ENCODE data around the gene ARHGEF3.

Gene ARHGEF3, protein sequence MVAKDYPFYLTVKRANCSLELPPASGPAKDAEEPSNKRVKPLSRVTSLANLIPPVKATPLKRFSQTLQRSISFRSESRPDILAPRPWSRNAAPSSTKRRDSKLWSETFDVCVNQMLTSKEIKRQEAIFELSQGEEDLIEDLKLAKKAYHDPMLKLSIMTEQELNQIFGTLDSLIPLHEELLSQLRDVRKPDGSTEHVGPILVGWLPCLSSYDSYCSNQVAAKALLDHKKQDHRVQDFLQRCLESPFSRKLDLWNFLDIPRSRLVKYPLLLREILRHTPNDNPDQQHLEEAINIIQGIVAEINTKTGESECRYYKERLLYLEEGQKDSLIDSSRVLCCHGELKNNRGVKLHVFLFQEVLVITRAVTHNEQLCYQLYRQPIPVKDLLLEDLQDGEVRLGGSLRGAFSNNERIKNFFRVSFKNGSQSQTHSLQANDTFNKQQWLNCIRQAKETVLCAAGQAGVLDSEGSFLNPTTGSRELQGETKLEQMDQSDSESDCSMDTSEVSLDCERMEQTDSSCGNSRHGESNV

DNA sequence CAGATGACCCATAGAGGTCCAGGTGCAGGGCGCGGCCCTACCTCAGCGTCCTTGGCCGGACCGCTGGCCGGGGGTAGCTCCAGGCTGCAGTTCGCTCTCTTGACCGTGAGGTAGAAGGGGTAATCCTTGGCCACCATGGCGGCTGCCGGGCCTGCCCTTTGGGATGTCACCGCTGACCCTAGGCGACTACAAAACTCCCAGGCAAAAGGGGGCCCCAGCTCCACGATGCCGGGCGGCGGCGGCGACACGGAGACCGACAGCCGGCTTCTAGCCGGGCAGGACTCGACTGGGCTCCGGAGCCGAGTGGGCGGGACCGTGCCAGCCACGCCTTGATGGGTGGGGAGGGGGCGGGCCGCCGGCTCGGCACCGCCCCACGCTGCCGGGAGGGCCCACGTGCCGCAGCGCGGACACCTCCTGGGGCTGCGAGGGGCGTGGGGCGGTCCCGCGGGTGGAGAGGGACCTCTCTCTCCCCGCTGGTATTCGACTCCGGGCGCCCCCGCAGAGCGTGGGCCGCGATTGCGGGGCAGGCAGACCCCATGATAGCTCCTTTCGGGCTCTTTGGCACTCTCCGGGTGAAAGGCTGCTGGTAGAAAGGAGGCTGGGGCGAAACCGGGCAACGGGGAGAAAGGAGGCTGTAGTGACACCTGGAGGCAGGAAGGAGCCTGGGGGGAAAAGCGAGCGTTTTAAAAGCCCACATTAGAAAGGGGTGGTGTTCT, at the start of gene ARHGEF3:
Gene ARHGEF3 (minus strand): TSS at position 288 of the 716 bp plus-strand sequence. CDS start 151 bp downstream, at position 137.
- DNase-seq = peak; percentile 88

DNA sequence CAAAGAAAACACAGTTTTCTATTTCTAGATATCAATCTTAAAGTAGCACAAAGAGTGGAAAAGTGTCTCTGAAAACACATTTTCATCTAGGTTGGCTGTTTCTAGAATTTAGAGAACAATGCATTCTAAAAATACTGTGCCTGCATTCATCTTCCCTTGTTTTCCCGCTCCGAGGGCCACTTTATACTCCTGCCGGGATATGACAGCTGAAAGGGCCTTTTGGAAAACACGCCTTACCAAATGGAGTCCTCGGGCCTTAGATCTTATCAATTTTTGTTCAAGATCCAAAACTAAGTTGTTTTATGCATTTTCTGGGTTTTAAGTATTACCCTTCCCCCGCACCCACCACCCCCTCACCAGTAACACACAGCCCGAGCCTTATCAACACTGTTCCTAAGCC, 47.9 kb upstream of the ARHGEF3 start:
- DNase-seq = no peak

DNA sequence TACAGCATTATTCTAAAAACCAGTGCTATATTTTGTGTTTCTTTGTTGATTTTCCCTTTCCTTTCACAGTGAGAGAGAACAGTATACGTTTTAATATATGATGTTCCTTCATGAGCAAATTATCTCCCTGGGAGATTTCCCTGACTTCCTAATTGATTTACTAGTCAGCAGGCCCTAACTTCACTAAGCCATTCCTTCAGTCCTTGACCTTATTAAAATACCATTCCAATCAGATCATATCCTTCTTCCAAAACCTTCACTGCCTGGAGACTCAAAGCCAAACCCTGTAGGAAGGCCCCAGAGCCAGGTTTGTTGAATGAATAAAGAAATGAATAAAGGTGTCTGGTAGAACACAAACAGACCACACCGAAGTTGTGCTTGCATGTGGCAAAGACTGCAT, 43.8 kb upstream of the ARHGEF3 start:
- DNase-seq = no peak

DNA sequence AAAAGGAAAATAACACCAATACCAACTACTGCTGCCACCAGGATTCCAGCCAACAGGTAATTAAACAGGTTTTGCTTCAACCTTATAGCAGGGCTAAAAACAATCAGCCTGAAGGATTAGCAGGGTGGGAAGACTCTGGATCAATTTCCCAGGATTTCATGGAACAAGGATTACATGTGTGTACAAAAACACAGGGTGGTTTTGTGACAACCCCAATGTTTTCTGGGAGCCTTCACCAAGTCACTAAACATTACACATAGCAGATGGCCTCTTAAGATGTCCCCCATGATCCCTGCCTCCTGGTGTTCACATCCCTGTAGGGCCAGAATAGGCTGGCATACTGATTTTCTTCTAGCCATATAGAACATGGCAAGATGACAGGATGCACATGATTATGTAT, 42.8 kb upstream of the ARHGEF3 start:
- no peak for DNase-seq

DNA sequence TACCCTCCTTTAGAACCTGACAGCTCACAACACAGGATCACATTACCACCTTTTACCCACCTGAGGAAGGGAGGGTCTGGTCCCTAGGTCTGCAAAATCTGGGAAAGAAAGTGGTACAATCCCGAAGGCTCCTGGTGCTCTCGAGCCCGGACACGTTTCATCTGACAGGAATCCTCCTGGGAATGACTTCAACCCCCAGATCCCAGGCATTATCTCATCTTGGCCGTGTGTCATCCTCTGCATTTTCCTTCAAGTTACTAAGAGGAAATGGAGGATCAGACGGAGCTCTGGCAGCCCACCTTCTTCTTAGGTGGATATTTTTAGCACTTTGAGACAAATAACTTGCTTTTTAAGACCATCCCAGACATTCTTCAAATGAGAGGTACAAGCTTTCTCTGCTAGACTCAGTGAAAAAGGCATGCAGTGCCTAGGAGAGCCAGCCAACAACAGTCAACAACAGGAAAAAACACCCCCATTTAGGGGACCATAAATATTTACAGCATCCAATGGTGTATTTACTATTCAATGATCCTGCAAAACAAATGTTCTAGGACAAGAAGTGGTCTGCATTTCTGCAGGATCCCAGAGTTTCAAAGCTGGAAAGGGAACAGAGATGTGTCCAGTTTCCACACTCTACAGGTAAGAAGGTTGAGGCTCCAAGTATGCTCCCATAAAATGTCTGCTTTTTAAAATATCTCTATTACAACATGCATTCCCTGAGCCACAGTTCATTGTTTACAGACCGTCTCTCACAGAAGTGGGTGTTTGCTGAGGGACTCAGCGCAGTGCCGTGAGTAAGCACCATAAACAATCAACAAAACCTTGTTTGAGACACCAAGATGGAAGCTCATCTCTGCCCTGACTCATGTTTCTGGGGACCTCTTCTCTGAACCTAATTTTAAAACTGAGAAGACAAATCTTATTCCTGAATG, 38.3 kb upstream of the ARHGEF3 start:
- DNase-seq = no peak

DNA sequence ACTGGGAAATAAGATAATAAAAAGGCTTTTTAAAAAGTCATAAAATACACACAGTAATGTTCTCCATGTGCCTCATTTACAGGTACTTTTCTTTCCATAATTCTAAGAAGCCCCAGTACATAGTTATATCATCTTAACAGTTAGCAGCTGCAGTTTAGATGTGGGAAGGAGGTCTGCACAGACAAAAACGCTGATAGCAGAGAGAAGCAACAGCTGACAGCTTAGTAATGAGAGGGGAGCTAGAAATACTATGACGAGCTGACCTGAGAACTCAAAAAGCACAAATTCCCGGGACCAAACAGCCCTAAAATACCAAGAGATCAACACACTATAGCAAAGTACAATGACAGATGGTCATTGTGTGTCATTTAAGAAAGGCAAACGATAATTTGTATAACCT, 36.7 kb upstream of the ARHGEF3 start:
- no peak for DNase-seq

DNA sequence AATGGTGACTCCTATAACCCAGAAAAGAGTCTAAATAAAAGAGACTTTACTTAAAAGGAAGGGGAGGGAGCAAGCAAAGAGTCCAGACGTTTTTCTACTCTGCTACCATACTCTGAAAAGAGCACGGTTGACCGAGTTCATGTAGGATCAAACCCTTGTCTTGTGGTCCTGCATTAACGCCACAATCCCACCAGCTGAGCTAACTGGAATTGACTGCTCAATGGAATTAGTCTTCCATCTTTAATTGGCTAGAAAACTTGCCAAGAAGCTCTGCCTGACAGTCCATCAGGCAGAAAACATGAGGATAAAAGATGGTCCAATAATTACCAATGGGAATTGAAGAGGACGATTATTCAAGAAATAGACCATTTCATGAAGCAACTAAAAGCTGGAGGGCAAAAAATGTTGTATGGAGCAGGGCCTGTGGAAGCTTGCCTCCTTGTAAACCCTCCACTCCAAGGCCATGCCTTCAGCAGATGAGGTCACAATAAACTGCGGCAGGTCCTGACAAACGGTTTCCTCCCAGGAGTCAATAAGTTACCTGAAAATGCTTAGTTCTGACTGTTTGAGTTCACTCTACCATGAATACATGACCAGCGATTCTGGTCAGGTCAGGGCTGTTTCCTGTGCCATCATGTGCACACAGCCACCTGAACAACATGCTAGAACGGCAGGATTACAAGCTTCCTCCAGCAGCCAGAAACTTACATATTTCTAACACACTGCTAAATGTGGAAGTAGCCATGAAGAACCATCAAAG, 35.6 kb upstream of the ARHGEF3 start:
- no peak for DNase-seq

DNA sequence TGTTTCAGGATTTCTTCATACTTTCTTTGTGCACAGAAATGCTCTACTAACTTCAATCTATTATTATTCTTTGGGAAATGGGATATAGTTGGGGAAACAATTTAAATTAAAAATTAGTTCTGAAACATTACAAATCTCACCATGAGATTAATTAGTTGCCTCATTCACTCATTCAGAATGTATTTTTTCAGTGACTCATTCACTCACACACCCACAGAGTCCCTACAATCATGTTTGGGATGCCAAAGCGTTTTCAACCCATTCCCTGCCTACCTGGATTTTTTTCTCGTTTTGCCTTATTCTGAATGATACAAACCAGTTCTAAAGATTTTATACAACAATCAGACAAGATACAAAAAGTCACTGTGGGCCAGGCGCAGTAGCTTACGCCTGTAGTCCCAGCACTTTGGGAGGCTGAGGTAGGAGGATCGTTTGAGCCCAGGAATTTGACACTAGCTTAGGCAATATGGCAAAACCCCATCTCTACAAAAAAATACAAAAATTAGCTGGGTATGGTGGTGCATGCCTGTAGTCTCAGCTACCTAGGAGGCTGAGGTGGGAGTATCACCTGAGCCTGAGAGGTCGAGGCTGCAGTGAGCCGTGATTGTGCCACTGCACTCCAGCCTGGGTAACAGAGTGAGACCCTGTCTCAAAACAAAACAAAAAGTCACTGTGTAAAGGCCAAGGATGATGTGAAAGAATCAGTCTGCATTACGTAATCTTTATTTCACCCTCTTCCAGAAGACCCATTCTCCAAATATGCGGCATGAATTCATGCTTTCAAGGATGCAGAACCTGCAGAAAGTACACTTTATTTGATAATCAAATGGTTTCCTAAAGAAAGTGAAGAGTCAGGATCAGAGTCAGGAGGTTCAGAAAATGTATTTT, 34.8 kb upstream of the ARHGEF3 start:
- no peak for DNase-seq

DNA sequence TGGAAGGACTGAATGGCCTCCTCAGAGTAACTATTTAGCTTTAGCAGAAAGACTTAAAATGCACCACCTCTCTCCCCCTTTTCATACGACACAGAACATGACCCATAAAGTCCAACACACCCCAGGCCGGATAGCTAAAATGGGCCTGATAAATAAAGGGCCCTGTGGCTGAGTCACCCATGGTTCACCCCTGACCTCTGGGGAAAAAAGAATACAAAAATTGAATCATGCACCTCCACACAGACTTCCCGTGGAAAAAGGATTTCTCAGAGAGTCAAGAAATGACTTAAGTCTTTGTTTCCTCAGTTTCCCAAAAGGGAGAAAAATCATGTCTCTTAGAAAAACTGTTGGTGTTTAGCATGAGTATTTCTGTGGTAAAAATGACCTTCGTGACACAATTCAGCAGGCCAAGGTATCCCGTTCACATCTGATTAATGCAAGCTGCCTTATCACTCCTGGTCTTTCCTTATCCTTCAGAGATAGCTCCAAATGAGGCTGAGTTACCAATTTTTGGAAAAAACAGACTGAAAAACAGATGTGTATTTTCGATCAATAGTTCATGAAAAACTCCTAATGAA, 34.0 kb upstream of the ARHGEF3 start:
- DNase-seq = no peak

DNA sequence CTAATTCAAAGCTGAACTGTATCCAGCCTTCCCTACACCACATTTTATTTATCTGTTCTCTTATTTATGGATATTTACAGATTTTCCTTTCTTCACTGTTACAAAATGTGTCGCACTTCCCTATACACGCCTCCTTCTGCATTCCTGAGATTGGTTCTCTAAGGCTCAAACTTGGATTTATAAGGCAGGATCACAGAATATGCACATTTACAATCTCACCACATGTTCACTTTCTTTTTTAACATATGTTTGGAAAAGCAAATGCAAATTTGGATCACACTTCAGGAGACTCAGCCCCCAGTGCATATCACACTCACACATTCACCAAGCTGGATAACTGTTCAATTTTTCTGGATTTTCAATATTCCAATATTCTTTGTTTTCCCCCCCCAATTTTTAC, 31.8 kb upstream of the ARHGEF3 start:
- no peak for DNase-seq

DNA sequence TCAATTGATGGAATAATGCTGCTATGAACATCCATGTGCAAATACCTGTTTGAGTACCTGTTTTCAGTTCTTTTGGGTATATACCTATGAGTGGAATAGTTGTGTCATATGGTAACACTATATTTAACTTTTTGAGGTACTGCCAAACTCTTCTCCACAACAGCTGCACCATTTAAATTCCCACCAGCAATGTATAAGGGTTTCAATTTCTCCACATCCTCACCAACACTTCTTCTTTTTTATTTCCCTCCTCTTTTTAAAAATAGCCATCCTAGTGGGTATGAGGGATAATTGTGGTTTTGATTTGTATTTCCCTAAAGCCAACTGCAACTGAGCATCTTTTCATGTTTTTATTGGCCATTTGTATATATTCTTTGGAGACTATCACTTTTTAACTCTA, 31.3 kb upstream of the ARHGEF3 start:
- no peak for DNase-seq

DNA sequence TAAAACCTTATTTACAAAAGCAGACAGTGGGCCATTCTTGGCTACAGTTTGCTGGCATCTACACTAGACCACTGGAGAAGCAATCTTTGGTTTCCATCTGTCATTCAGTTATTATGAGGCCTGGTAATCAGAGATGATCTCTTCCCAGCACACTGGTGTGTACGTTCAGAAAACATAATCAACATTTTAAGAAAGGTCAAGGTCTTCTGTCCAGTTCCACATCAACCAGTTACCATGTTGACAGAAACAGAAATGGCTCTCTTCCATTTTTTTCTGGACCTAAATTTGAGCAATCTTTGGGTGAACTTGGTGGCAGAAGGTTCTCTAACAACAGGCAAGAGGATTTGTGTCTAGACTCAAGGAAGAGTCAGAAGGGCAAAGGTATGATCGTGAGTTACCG, 29.8 kb upstream of the ARHGEF3 start:
- DNase-seq = no peak

DNA sequence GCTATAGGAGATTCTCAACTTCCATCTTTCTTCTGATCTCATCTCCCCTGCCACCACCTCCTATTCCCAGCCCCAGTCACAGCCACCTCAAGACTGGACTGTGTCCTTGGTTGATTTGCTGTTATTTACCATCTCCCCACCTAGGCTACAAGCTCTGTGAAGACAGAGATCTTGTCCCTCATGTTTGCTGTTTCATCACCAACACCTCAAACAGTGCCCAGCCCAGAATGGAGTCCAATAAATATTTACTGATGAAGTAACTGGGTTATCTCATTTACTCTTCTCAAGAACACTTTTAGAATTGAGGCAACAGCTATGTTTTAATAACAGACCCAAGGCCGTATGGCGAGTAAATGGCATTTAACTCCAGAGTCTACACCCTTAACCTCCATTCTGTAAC, 29.1 kb upstream of the ARHGEF3 start:
- DNase-seq = no peak

DNA sequence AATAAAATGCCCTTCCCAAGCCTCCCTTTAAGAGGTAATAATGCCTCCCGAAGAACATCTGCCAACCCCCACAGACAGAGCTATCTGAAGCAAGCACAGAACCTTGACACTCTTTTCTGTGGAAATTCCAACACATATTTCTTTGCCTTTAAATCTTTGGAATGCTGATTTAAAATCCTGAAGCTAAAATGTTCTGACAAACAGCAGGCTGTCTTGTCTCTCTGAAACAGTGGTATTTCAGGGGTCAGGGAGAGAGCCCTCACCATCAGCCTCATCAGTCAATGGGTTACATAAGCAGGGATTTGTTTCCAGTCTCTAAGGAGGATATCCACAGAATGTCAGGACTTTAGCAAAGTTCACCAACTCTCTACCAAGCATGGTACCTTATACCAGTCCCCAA, 27.8 kb upstream of the ARHGEF3 start:
- DNase-seq = no peak

DNA sequence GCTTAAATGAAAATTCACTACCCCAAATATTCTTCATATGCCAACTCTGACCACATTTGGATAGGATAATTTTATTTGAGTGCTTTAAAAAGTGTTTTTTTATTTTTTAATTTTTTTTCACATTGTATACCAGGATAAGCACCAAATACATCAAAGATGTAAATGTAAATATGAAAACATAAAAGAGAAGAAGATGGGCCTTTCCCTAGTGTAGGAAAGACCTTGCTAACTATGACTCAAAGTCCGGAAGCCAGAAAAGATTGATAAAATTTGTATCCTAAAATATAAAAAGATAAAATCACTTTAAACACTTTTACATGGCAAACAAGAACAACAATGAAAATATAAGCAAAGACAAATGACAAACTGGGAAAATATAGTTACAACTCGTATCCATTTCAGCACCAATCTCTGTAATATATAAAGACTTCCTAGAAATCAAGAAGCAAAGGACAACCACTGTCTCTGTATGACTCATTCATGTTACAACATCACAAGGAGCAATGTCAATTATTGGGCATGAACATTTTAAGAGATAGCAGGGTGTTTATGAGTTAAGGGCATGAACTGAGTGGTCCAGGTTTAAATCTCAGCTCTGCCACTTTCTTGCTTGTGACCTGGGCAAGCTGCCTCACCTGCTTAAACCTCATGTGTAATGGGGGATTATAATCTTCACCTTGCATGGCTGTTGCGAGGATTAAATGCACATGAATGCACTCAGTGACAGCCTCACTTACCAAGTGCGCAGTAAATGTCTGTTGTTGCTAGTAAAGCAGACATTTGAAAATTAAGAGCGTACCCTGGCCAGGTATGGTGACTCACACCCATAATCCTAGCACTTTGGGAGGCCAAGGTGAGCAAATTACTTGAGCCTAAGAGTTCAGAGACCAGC, 25.3 kb upstream of the ARHGEF3 start:
- DNase-seq = no peak

DNA sequence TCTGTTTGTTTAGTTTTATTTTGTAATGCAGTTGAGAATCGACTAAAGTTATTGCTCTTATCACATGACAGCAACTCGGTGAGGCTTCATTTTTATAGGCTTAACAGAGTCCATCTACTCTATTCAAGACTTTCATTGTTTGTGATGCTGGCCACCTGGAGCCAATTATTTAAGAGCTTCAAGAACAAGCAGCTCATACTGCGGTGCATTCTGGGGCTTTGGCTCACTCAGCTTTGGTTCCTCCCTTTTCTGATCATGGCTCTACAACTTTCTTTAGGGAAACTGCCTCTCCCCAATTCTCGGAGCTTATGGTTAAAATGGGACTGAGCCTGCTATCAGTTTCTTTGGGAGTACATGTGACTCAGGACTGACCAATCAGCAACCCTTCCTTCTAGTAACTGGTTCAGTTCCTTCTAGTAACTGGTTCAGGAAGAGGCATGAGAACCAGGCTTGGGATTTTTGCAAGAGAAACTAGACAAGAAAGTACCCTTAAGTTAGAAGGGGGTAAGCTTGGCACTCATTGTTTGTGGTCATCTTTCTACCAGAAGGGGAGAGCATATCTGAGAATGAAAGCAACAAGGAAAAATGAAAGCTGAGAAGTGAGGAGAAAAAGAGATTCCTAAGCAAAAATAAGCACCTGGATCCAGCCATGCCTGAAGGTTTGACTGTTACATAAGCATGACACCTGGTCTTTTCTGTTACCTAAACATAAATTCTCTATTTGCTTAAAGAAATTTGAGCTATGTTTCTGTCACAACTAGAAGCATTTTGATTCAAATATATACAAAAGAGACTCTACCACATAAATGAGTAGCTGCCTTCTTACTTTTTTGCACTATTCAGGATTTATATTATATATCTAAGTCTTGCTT, 24.1 kb upstream of the ARHGEF3 start:
- no peak for DNase-seq

DNA sequence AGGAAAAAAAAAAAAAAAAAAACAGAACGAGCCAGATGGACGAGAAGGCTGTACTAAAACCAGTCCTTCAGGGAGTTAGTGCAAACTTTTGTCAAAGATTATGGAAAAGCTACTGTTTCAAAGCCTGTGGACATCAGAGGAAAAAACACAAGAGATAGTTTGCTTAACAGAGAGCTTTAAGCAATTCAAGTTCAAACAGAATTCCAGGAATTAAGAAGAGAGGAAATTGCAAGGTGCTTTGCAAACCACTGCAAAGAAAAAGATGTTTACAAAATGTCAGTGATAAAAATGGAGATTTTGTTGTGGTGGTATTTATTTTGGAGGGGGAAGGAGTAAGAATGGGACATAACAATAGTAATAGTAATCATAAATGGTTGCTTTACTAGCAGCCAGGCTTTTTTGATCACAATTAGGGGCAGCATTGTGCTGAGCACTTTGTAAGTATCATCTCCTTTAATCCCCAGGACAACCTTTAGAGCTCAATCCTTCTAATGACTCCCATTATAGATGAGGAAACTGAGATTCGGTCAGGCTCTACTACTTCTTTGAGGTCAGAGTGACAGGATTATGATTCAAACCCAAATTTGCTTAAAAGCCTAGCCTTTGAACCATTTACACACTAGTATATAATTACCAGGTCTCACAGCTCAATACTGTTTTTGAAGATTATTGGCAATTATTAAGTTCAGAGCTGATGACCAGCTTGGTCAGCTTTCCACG, 22.4 kb upstream of the ARHGEF3 start:
- no peak for DNase-seq

DNA sequence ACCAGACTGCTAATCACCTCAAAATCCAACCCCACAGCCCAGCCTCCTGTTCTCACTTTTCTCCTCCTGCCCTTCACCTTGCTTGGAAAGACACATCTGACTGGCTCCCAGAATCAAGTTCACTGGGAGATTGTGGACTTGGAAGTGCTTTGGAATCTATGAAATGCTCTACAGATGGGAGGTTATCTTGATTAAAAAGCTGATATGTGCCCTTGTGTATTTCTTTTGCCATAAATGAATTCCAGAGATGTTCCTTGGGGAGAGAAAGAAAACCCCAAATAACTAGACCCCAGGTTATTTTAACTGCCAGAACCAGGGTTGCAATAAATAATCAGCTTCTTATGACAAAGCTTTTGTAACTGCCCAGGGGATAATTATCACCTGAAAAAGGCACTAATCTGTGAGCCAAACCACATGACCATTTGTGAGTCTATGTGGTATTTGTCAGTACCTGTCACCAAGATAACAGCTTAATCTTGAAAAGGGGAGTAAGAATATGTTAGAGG, 21.7 kb upstream of the ARHGEF3 start:
- DNase-seq = no peak
